D721Med (cell line): Measurements from ENCODE around the gene IDI1.
"Not testable (repeated sequence)": the region's sequence is repeated elsewhere in the genome, so short reads cannot be mapped to it uniquely, and the experiment has no call there.

Source experiments
- DNase-seq: peaks from one replicate; pipeline ENCODE4 v3.0.0; 2011; ENCODE audit warnings: low spot score; ENCODE audit not compliant: insufficient read length
- FAIRE-seq: peaks from 2 replicates; lab custom pipeline; 2011; peaks lifted over from hg19 to GRCh38; lab: Jason Lieb, UNC
- CTCF ChIP-seq: IDR thresholded peaks from 2 replicates; pipeline ENCODE4 v1.5.1; 2012; ENCODE audit warnings: mild to moderate bottlenecking, control low read depth; ENCODE audit not compliant: insufficient read depth; ENCODE audit errors: missing control alignments

IDI1 gene

GRCh38 chr10:1044964-1045363, 4.0 kb downstream of the IDI1 start:
- FAIRE-seq: no peak

GRCh38 chr10:1044146-1044545, 4.8 kb downstream of the IDI1 start:
- no peak for TF ChIP-seq CTCF
- DNase-seq (no peak), FAIRE-seq (no peak)

More at GRCh38 chr10:1044964-1045363, 4.0 kb downstream of the IDI1 start:
- no peak for TF ChIP-seq CTCF
- DNase-seq: no peak

- no peak for TF ChIP-seq CTCF
- DNase-seq (no peak), FAIRE-seq (no peak)
These were observed 5.4 kb downstream of the IDI1 start for GRCh38 chr10:1043532-1043995.

GRCh38 chr10:1041514-1041913, 7.4 kb downstream of the IDI1 start:
- DNase-seq (no peak), FAIRE-seq (no peak)
- TF ChIP-seq CTCF: no peak

- DNase-seq (no peak), FAIRE-seq (no peak)
- TF ChIP-seq CTCF: no peak
These were observed 8.8 kb downstream of the IDI1 start for GRCh38 chr10:1040133-1040532.

- not testable (repeated sequence) for FAIRE-seq, DNase-seq
These were observed 10.2 kb downstream of the IDI1 start for GRCh38 chr10:1038769-1039168.

- TF ChIP-seq CTCF: no peak
- FAIRE-seq (no peak), DNase-seq (no peak)
These were observed 11.8 kb downstream of the IDI1 start for GRCh38 chr10:1037098-1037497.

- TF ChIP-seq CTCF: no peak
- FAIRE-seq (no peak), DNase-seq (no peak)
These were observed 12.6 kb downstream of the IDI1 start for GRCh38 chr10:1036341-1036791.
